CD14-positive monocyte (primary cell): Measurements from ENCODE around the gene PLCH2. TPM values are rescaled to one million over a fixed set of nuclear protein-coding genes. Genes with fewer than 3 reads are reported as not detected.
"Not testable (repeated sequence)": the region's sequence is repeated elsewhere in the genome, so short reads cannot be mapped to it uniquely, and the experiment has no call there.

Source experiments
- DNase-seq, 3 donors: peaks; one replicate each; pipeline ENCODE4 v3.0.0-alpha.2; 2011 to 2022
- H2AFZ ChIP-seq: 2 replicates; pipeline ENCODE4 v1.6.0; 2012; ENCODE audit warnings: mild to moderate bottlenecking, low read depth, low read length, inconsistent platforms; ENCODE audit not compliant: insufficient read depth, poor library complexity, severe bottlenecking
- H3K27ac ChIP-seq, 2 donors: 1 replicate in 1 of 2; 2 replicates in 1 of 2; pipeline ENCODE4 v1.5.1; 2012 to 2013; ENCODE audit warnings: low read length in 2 of 2, control low read depth in 1 of 2, inconsistent platforms in 1 of 2, low read depth in 1 of 2, mild to moderate bottlenecking in 1 of 2
- H3K27me3 ChIP-seq, 2 donors: one replicate each; pipeline versions ENCODE4 v1.6.0 to v1.6.1; 2011 to 2013; ENCODE audit warnings: low read length in 2 of 2; ENCODE audit not compliant: control insufficient read depth in 2 of 2, insufficient read depth in 2 of 2
- H3K36me3 ChIP-seq, 2 donors: replicated peaks in 1 of 2; 1 replicate in 1 of 2; 2 replicates in 1 of 2; pipeline versions ENCODE4 v1.5.1 to v1.6.1; 2012 to 2013; ENCODE audit warnings: low read length in 2 of 2, control low read depth in 1 of 2, inconsistent platforms in 1 of 2, mild to moderate bottlenecking in 1 of 2; ENCODE audit not compliant: insufficient read depth in 2 of 2, control insufficient read depth in 1 of 2
- H3K4me1 ChIP-seq, 2 donors: 1 replicate in 1 of 2; 2 replicates in 1 of 2; pipeline versions ENCODE4 v1.5.1 to v1.6.1; 2012 to 2013; ENCODE audit warnings: low read length in 2 of 2, control low read depth in 1 of 2, inconsistent platforms in 1 of 2, mild to moderate bottlenecking in 1 of 2, moderate library complexity in 1 of 2; ENCODE audit not compliant: insufficient read depth in 2 of 2, control insufficient read depth in 1 of 2
- H3K4me2 ChIP-seq: replicated peaks from 2 replicates; pipeline ENCODE3; 2012; ENCODE audit warnings: low read length, moderate library complexity, mild to moderate bottlenecking; ENCODE audit not compliant: poor library complexity, severe bottlenecking; ENCODE audit errors: extremely low read depth
- H3K4me3 ChIP-seq, 3 experiments: fragments of 200-600 bp in 1 of 3; sonication (generic) in 1 of 3; replicated peaks in 1 of 3; 1 replicate in 2 of 3; 2 replicates in 1 of 3; pipeline ENCODE4 v1.5.1; 2011 to 2013; ENCODE audit warnings: low read length in 3 of 3, mild to moderate bottlenecking in 3 of 3, control low read depth in 2 of 3, low read depth in 2 of 3, inconsistent platforms in 1 of 3, moderate library complexity in 1 of 3
- H3K79me2 ChIP-seq: 2 replicates; pipeline ENCODE4 v1.6.0; 2012; ENCODE audit warnings: mild to moderate bottlenecking, control low read depth, inconsistent platforms, low read length, moderate library complexity; ENCODE audit not compliant: insufficient read depth
- H3K9ac ChIP-seq: 2 replicates; pipeline ENCODE4 v1.6.0; 2017; ENCODE audit warnings: low read length, mild to moderate bottlenecking; ENCODE audit not compliant: insufficient read depth, poor library complexity, severe bottlenecking
- H3K9me3 ChIP-seq, 2 donors: replicated peaks in 1 of 2; 1 replicate in 1 of 2; 2 replicates in 1 of 2; pipeline versions ENCODE4 v1.5.1 to v1.6.1; 2012 to 2013; ENCODE audit warnings: low read length in 2 of 2, control low read depth in 1 of 2; ENCODE audit not compliant: control insufficient read depth in 1 of 2, insufficient read depth in 1 of 2
- H4K20me1 ChIP-seq: 2 replicates; pipeline ENCODE4 v1.6.0; 2012; ENCODE audit warnings: mild to moderate bottlenecking, low read length, control low read depth, moderate library complexity; ENCODE audit not compliant: insufficient read depth
- H3K27ac Mint-ChIP-seq, 7 donors: one replicate each; pipeline ENCODE4 v1.8.0; 2020; ENCODE audit warnings: mild to moderate bottlenecking in 7 of 7, mixed read lengths in 7 of 7, moderate library complexity in 6 of 7, inconsistent platforms in 2 of 7
- H3K27me3 Mint-ChIP-seq, 3 donors: one replicate each; pipeline ENCODE4 v1.8.0; 2021 to 2022; ENCODE audit warnings: low read depth in 3 of 3, mild to moderate bottlenecking in 3 of 3, mixed read lengths in 3 of 3, moderate library complexity in 3 of 3, inconsistent platforms in 1 of 3
- H3K36me3 Mint-ChIP-seq, 2 donors: one replicate each; pipeline ENCODE4 v1.8.0; 2020; ENCODE audit warnings: mixed read lengths in 2 of 2, inconsistent platforms in 1 of 2, mild to moderate bottlenecking in 1 of 2
- H3K4me1 Mint-ChIP-seq: one replicate; pipeline ENCODE4 v1.8.0; 2020; ENCODE audit warnings: mild to moderate bottlenecking, mixed read lengths
- H3K4me3 Mint-ChIP-seq, 2 donors: one replicate each; pipeline ENCODE4 v1.8.0; 2020; ENCODE audit warnings: mild to moderate bottlenecking in 2 of 2, mixed read lengths in 2 of 2, moderate library complexity in 1 of 2
- H3K9me3 Mint-ChIP-seq, 7 donors: one replicate each; pipeline ENCODE4 v1.8.0; 2020 to 2022; ENCODE audit warnings: mixed read lengths in 7 of 7, mild to moderate bottlenecking in 6 of 7, moderate library complexity in 6 of 7, inconsistent platforms in 2 of 7
- CTCF ChIP-seq: fragments of 200-600 bp; IDR thresholded peaks from one replicate; pipeline ENCODE4 v1.8.0; 2022; ENCODE audit warnings: antibody characterized with exemption, mild to moderate bottlenecking
- WGBS: methylation state at CpG from one replicate; pipeline ENCODE4 v1.1.5; 2013; ENCODE audit warnings: missing lambda C conversion rate; ENCODE audit not compliant: insufficient coverage; 5-methylcytosine and 5-hydroxymethylcytosine counted together
- intact Hi-C, 2 donors: fragments of 100-400 bp; cut with micrococcal nuclease; formaldehyde crosslinking; loops; one replicate each; pipeline versions ENCODE4 v1.15.0 to v1.15.1; 2023
- polyA plus RNA-seq, 3 donors: library from polyadenylated mRNA; depleted of rRNA in 1 of 3; unstranded in 2 of 3; stranded (reverse) in 1 of 3; fragments of 300-500 nt in 2 of 3; fragments of >200 nt in 1 of 3; fragmentation: Illumina TruSeq in 2 of 3; gene quantifications; 1 replicate in 2 of 3; 2 replicates in 1 of 3; pipeline ENCODE4 v1.2.3, GENCODE V29; 2012 to 2021

Gene PLCH2
- polyA plus RNA-seq, 3 donors: 1.2 TPM; not detected in 2

DNA sequence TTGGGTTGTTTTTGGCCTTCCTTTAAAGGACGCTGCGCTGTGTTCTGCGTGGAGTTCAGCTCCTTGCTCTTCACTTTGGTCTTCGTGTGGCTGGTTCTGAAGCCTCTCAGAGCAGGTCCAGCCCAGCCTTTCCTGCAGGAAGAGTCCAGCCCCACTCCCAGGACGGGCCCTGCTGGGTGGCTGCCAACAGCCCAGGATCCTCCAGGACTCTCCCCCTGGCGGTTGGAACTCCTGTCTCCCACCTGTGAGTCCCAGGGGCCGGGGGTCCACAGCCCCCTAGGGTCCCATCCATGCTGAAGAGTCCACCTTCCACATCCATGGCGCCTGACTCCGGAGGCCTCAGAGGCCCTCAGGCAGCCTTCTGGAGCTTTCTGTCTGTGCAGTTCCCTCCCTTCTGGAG is 75.5 kb downstream of the PLCH2 start:
- H3K4me3 Mint-ChIP-seq, H2AFZ ChIP-seq, H3K36me3 ChIP-seq, H3K27ac ChIP-seq, H3K36me3 Mint-ChIP-seq, H3K9me3 ChIP-seq, H4K20me1 ChIP-seq, H3K4me3 ChIP-seq, DNase-seq, H3K9ac ChIP-seq, H3K27me3 ChIP-seq, H3K27ac Mint-ChIP-seq, H3K4me2 ChIP-seq, intact Hi-C loops, H3K9me3 Mint-ChIP-seq: not testable (repeated sequence)
- Mint-ChIP-seq H3K27me3 (peaks cover 9 to 13% (median 11%) of the 10 kb centered on the region in 3 donors), H3K4me1 (peaks cover 38% of the 10 kb centered on the region)
- peaks cover 14% of the 10 kb centered on the region for H3K79me2 ChIP-seq
- WGBS: 92% methylated on average over 6 of the region's 9 CpGs
- peaks cover 52 to 58% of the 10 kb centered on the region in 2 donors for H3K4me1 ChIP-seq

- H3K79me2 ChIP-seq: peaks cover 20% of the 10 kb centered on the region
- H3K27me3 Mint-ChIP-seq: peaks cover 9 to 13% (median 11%) of the 10 kb centered on the region in 3 donors
- H3K4me1 ChIP-seq: peaks cover 54 to 58% of the 10 kb centered on the region in 2 donors
- 97% methylated on average over 17 of the region's 26 CpGs for WGBS
- H3K4me1 Mint-ChIP-seq: peaks cover 36% of the 10 kb centered on the region
- H3K36me3 Mint-ChIP-seq: peaks cover 0 to 1% of the 10 kb centered on the region in 2 donors
- H3K4me3 Mint-ChIP-seq: no peak overlapping the region
- no peaks in the 10 kb centered on the region for H3K9me3 ChIP-seq
- no peak overlapping the region for H3K4me3 ChIP-seq
- H3K27ac ChIP-seq: no peak overlapping the region
- H4K20me1 ChIP-seq: peaks cover 3% of the 10 kb centered on the region
- TF ChIP-seq CTCF: no peak
- H3K9me3 Mint-ChIP-seq: peaks cover 0 to 3% (median 0%) of the 10 kb centered on the region in 7 donors
- no peak overlapping the region for H3K9ac ChIP-seq
- no peaks in the 10 kb centered on the region for H3K27me3 ChIP-seq
- H3K27ac Mint-ChIP-seq: no peak overlapping the region
- H2AFZ ChIP-seq: no peak overlapping the region
- H3K36me3 ChIP-seq: no peaks in the 10 kb centered on the region
- intact Hi-C loops: no loop called here
- no peak for DNase-seq
- H3K4me2 ChIP-seq: no peak overlapping the region
Observed at GRCh38 chr1:2552189-2552588, 76.1 kb downstream of the PLCH2 start.

GRCh38 chr1:2553076-2553475 is 77.0 kb downstream of the PLCH2 start:
- Mint-ChIP-seq H3K4me1 (peaks cover 40% of the 10 kb centered on the region), H3K27me3 (peaks cover 9 to 16% (median 13%) of the 10 kb centered on the region in 3 donors)
- H3K9ac ChIP-seq, H4K20me1 ChIP-seq, H3K36me3 ChIP-seq, H3K36me3 Mint-ChIP-seq, H3K4me3 Mint-ChIP-seq, H3K4me3 ChIP-seq, H3K9me3 ChIP-seq, intact Hi-C loops, H3K4me2 ChIP-seq, H3K27ac ChIP-seq, H3K9me3 Mint-ChIP-seq, DNase-seq, H3K27me3 ChIP-seq, H3K27ac Mint-ChIP-seq, H2AFZ ChIP-seq: not testable (repeated sequence)
- Histone ChIP-seq H3K79me2 (peaks cover 22% of the 10 kb centered on the region), H3K4me1 (peaks cover 54 to 58% of the 10 kb centered on the region in 2 donors)
- 74% methylated on average over 5 of the region's 9 CpGs for WGBS
